G401 (cell line): Measurements from ENCODE around the gene EXOC7. TPM values are rescaled to one million over a fixed set of nuclear protein-coding genes. Genes with fewer than 3 reads are reported as not detected.
"Not testable (repeated sequence)": the region's sequence is repeated elsewhere in the genome, so short reads cannot be mapped to it uniquely, and the experiment has no call there.

ENCODE experiments used
- DNase-seq: peaks from one replicate; pipeline ENCODE4 v3.0.0-alpha.2; 2015; ENCODE audit warnings: low spot score
- in situ Hi-C: cut with HindIII; loops from 2 replicates; pipeline ENCODE4 v1.10.0; 2016; ENCODE audit warnings: low sequenced_read_pairs, mixed read lengths
- total RNA-seq: library from RNA; depleted of rRNA; stranded (reverse); fragments of >200 nt; shearing (Covaris generic); gene quantifications from 2 replicates; pipeline ENCODE4 v1.2.3, GENCODE V29; 2014

The EXOC7 gene
- total RNA-seq, 1 experiment from 2014 or later = 92.2 TPM

DNA sequence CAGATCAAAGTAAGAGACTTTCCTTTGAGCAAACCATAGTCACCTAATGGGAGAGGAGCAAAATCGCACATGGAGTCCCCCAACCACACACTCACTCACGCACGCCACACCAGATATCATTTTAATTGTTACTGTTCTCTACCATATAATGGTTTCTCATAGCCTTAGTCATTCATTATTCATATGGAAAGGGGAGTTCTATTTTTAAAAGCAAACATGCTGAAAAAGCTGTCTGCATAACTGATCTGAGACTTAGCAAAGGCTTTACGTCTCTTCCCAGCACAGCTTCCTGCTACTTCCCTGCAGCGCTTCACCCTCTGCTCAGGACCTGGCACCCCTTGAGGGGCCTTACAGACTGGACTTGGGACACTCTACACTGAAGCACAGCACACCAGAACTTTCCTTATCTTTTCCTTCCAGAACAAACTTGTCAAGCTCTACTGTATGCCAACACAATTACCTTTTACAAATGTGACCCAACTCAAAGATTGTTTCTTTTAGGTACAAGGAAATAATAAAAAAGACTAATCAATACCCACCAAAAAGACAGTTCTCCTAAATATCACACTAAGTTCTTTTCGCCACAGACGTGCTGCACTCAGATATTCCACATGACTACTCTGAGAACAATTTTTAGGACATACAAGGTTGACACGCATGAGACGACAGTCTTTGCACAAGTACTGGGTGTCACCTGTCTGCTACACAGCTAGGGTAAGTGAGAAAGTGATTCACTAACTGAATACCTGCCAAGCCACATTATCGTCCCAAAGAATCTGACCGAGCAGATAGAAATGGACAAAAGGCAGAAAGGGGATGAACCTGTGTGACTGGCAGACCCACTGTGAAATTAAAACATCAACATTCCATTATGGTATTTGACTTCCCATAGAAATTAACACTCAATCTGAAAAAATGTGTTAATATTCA lies 52.8 kb downstream of the EXOC7 start:
- in situ Hi-C loops = no loop called here
- no peak for DNase-seq

DNA sequence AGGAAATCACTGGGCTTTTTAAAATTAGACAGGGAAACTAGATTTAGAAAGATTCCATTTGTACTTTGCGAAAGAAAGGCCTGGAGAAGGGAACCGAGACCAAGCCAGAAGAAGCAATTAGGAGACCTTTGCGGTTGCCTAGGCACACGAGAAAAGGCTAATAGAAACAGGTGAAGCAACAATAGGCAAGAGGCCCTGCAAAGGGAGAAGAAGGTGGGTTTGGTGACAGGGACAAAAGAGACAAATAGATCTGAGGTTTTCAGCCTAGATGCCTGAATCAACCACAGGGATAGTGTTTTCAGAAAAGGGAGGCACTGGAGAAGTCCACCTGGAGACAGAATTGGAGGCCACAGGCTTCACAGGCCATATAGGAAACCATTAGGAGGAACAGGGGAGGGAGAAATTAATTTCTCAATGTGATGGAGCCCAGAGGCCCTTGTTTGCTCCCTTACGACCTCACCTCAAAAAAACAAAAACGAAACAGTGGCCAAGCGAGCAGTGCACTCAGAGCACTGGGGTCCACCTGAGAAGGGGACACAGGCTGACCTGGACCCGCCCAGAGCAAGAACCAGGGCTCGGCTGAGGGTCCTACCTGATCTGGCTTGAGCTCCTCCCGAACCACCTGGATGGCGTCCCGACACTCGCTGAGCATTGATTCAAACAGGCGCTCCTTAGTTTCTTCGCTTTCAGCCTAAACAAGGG lies 53.6 kb downstream of the EXOC7 start:
- no peak for DNase-seq
- in situ Hi-C loops = loop anchor here (25.0 kb wide), 1 partner anchor 138 kb away; the partner anchor contains the start of gene MRPL38

DNA sequence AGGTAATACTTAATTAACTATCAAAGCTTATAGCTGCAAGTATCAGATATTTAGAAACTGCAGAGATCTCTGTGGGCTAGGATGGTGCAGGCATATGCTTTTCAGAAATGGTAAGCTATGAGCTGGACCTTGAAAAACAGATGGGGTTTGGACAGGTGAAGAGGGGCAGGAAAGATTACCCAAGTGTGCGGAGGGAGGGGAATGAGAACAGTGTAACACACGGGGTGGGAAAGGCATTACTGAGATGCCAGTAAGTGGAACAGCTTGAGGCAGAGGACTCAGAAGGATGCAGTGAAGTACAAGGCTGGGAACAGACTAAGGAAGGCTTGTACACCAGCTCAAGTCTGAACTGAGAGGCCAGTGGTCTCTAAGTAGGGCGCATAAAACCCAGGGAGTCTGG lies 54.3 kb downstream of the EXOC7 start:
- no peak for DNase-seq
- in situ Hi-C loops = loop anchor here (25.0 kb wide), 1 partner anchor 137 kb away; the partner anchor contains the start of gene MRPL38

DNA sequence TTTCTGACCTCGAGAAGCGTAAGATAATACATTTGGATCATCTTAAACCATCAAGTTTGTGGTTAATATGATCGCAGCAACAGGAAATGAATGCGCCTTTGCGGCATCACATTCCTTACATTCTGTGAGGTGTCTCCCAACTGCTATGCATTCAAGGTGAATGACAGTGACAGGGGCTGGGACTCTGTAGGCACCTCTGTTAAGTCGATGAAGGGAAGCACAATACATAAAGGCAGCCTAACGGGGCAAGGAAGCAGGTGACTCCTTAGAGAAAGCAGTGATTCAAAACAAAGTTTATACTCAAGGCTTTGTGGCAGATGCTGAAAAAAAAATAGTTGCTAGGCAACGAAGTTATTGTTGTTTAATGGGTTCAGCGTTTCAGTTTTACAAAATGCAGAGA lies 54.9 kb downstream of the EXOC7 start:
- no peak for DNase-seq
- in situ Hi-C loops = loop anchor here (25.0 kb wide), 1 partner anchor 136 kb away; the partner anchor contains the start of gene MRPL38

DNA sequence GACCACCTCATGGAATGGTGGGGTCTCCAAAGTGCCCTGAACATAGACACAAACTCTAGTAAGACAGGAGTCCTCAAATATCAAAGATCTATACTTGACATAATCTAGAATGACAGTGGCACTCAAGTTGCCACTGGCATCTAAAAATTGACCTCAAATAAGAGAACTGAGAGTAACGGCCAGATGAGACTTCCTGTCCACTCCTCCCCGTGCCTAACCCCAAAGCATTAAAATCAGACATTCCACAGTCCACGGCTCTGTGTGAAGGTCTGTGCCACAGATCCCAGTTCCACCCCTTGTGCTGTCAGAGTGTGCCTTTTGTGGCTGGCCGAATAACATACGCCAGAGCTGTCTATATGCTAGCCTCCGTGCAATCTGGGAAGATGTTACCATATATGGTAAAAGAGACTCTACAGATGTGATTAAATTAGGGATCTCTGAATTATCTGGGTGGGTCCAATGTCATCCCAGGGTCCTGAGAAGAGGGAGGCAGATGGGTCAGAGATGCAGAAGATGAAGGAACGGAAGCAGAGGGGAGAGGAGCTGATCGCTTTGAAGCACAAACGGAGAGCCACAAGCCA lies 55.5 kb downstream of the EXOC7 start:
- DNase-seq = no peak
- in situ Hi-C loops = loop anchor here (25.0 kb wide), 1 partner anchor 136 kb away; the partner anchor contains the start of gene MRPL38

DNA sequence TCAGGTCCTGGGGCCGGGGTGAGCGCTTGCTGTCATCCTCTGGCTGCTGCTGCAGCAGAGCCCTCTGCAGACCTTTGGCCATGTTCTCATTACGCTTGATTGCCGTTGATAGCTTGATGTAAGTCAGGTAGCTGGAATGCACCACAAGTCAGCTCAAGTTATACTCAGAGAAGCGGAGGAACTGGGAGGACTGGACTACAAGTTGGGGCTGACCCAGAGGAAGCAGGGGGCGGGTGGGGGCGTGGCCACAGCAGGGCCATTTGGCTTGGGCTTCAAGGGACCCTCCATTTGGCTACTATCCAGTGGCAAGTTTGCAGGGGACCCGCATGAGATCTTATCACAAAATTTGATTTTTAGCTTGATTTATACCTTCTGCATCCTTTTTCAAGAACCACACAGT lies 57.5 kb downstream of the EXOC7 start:
- in situ Hi-C loops = loop anchor here (25.0 kb wide), 1 partner anchor 134 kb away; the partner anchor contains the start of gene MRPL38
- no peak for DNase-seq

DNA sequence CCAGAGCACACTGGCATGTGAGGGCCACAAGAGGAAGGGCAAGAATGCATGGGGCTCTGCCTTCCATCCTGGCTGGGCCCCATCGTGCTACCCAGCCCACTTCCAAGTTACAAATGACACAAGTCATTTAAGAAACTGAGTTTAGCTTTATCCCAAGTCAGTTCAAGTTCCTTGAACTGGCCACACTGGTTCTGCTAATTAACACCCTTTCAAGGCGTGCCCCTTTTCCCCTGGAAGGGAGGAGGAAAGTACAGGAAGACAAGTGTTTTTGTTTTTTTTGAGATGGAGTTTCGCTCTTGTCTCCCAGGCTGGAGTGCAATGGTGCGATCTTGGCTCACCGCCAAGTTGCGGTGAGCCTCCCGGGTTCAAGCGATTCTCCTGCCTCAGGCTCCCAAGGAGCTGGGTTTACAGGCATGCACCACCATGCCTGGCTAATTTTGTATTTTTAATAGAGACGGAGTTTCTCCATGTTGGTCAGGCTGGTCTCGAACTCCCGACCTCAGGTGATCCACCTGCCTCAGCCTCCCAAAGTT lies 59.0 kb downstream of the EXOC7 start:
- not testable (repeated sequence) for DNase-seq
- in situ Hi-C loops = loop anchor here (25.0 kb wide), 1 partner anchor 132 kb away; the partner anchor contains the start of gene MRPL38

DNA sequence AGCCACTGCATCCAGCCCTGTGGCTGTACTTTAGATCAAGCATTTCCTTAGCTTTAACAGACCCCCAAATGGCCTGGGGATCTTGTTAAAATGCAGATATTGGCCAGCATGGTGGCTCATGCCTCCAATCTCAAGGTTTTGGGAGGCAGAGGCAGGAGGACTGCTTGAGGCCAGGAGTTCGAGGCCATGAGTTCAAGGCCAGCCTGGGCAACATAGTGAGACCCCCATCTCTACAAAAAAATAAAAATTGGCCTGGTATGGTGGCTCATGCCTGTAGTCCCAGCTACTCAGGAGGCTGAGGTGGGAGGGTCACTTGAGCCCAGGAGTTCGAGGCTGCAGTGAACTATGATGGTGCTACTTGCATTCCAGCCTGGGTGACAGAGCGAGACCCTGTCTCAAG lies 60.7 kb downstream of the EXOC7 start:
- in situ Hi-C loops = loop anchor here (25.0 kb wide), 1 partner anchor 131 kb away; the partner anchor contains the start of gene MRPL38
- DNase-seq = not testable (repeated sequence)

DNA sequence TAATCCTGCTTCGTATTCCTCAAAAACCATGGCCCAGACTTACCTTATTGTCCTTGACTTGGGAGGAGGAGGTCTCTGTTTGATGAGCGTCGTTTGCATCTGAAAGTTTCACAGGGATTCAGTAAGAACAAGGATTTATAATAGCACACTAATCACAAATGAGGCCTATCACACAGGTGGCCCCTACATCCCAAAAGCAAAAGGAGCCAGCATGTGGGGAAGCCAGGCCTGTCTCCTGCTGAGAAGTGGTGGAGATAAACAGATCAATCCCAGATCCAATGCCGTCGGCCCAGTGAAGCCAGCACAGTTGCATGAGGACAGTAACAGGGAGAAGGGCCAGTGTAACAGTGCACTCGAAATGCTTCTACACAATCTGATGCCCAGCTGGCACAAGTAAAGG lies 63.2 kb downstream of the EXOC7 start:
- no peak for DNase-seq
- in situ Hi-C loops = loop anchor here (25.0 kb wide), 1 partner anchor 128 kb away; the partner anchor contains the start of gene MRPL38

DNA sequence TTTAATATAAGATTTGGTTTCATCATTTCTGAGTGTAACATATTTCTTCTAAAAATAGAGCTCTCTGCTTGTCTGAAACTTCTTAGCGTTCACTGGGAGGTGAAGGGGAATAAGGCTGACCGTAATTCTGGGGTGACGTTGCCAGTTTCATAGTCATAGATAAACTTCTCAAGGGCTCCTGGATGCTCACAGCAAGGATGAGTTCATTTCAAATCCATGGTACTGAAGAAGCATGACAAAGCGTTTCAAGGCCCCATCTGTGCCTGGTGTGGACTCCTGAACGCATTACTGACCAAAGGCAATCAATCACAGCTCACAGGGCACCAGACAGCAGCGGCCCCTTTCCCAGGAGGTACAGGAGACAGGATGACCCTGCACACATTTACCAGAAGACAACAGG lies 64.5 kb downstream of the EXOC7 start:
- no peak for DNase-seq
- in situ Hi-C loops = loop anchor here (25.0 kb wide), 1 partner anchor 127 kb away; the partner anchor contains the start of gene MRPL38

DNA sequence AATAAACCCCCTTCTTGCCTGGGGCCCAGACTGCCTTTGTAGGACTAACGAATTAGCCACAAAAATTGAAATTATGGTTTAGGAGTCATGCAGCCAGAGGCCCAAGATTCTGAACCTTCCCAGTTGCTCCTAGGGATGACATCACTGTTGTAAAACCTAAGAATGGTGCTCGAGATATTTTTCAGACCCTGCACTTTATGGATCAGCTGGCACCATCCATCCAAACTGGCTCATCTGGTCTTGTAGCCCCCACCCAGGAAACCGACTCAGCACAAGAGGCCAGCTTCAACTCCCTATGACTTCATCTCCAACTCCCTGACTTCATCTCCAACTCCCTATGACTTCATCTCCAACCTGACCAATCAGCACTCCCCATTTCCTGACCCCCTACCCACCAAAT lies 65.5 kb downstream of the EXOC7 start:
- no peak for DNase-seq
- in situ Hi-C loops = loop anchor here (25.0 kb wide), 1 partner anchor 126 kb away; the partner anchor contains the start of gene MRPL38

DNA sequence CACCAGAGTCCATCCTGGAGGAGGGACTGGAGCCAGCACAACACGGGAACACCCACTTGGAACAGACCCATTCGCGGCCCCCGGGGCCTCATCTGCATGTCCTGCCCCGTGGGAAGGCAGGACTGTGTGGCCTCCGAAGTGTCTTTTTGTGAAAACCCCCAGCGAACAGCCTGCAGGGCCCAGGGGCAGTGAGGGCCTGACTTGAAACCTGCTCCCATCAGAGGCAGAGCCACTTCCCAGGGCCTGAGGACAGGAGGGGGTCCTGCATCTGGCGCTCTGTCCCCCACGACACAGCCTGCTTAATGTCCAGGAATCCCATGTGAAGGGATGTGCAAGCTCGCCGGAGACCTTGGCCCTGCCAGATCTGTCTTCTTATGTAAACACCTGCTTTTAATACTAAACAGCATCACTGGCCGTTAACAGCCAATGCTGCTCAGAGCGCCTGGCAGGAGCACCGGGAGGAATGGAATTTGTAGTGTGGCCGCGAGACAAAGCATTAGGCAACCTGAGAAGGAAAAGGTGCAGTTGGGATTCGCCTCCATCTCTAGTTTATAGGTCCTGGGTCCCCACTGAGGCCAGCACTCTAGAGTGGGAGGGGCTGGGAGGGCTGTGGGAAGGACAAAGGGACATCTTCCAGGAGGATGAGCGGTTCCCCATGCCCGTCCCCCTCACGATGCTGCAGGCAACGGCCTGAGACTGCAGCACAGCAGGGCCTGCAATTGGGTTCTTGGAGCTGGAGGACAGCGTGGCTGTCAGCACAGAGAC lies 66.9 kb downstream of the EXOC7 start:
- in situ Hi-C loops = loop anchor here (25.0 kb wide), 1 partner anchor 124 kb away; the partner anchor contains the start of gene MRPL38
- no peak for DNase-seq

DNA sequence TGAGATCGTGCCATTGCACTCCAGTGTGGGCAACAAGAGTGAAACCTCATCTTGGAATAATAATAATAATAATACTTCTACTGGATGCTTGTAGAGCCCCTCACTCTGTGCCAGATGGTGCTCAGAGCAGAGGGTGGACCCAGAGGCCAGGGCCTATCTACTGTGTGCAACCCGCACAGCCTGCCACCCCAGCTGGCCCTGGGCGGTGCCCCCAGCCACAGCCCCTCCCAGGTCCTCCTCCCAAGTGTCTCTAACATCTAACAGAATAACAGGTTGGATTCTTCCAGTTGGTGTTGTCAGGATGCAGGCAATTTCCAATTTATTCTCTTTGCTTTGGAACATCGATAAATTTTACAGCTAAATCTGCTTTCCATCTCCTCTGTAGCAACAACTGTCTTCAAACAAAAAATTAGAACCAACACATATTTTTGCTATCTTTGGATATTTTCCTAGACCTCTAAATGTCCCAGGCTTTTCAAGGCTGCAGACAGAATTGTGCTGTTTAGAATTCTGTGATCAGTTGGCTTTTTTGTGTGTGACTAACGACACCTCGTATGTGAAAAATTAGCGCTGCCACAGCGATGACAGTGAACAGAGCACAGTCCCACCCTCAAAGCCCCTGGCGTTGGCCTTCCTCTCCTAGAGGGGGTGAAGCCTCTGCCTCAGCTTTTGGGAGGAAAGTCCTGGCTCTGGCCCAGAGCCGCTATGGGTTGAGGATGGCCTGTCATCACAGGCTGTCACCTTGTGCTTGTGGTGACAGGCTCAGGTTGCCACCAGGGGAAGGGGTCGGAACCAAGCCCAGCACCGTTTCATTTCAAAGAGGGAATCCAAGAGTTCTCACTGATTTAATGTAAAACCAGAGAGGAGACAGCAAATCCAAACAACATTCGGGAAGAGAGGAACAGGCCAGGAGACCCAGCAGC lies 68.9 kb downstream of the EXOC7 start:
- DNase-seq = no peak
- in situ Hi-C loops = loop anchor here (25.0 kb wide), 1 partner anchor 122 kb away; the partner anchor contains the start of gene MRPL38

DNA sequence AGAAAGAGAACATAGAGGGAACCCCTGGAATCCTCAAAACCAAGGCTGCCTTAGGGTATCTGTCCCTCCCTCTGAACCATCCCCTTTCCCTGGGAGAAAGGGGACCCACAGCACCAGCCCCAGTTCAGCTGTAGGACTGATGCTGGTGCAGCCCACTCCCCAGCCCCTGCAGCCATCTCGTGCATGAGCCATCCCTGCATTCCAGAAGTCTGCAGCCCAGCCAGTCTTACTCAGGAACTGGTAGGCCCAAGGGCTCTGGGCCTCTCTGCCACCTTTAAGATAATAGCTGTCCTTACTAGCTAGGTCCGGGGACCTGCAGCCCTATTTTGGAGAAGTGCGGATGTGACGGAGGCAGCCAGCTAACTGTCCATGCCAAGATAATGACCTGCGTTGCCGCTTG lies 70.4 kb downstream of the EXOC7 start:
- in situ Hi-C loops = loop anchor here (25.0 kb wide), 1 partner anchor 121 kb away; the partner anchor contains the start of gene MRPL38
- DNase-seq = no peak

DNA sequence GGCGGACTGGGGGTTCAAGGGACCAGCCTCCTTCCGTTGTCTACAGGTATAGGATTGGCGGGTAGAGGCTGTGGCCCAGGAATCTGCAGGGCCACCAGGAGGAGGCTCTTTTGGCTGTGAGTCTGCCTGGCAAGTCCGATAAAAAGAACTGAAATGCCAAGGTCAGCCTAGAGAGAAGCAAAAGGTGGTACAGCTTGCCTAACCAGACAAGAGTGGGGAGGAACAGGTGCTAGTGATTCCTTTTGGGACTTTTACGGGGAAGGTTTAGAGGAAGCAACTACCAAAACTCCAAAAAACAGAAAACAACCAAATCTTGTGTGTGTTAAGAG lies 70.8 kb downstream of the EXOC7 start:
- in situ Hi-C loops = loop anchor here (25.0 kb wide), 1 partner anchor 120 kb away; the partner anchor contains the start of gene MRPL38

DNA sequence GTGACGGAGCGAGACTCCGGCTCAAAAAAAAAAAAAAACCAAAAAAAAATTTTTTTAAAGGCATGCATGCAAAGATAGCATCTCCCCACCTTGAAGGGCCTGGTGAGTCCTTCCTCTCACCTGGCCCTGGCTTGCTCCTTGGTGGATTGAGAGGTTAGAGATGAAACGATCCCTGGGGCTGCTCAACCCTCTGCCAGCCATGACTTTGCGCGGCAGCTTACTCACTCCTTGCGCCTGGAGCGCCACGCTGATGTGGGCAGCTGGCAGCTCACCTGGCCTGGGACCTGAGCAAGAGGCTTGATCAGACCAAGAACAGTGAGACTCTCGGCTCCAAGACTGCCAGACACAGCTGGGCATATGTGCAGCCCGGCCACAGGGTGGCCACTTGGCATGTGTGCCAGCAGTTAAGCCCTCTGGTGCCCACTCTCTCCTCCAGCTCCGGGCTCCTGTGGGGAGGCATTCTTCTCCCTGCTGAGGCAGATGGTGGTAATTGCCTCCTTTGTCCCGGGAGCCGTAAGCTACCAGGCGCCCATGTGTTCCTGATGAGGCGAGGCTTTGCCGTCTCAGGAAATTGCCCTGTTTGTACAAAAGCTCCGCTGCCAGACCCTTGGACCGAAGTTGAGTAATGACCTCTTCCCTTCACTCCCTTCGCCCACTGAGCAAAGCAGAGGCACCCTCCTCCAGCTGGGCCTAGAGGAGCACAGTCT lies 71.4 kb downstream of the EXOC7 start:
- in situ Hi-C loops = loop anchor here (25.0 kb wide), 1 partner anchor 120 kb away; the partner anchor contains the start of gene MRPL38
- DNase-seq = no peak

More for the DNA sequence above, 70.8 kb downstream of the EXOC7 start:
- no peak for DNase-seq
